NCI-H1436 treated with DMSO at 0.1 percent for 48 hours (cell line): ENCODE results near the gene ERMP1.
"Not testable (repeated sequence)": the region's sequence is repeated elsewhere in the genome, so short reads cannot be mapped to it uniquely, and the experiment has no call there.

Experiments
- DNase-seq: peaks from one replicate; lab custom pipeline; 2025; lab: John Stamatoyannopoulos, UW

ERMP1 gene

GRCh38 chr9:5818424-5819142, 14.3 kb downstream of the ERMP1 start:
- no peak for DNase-seq

DNA sequence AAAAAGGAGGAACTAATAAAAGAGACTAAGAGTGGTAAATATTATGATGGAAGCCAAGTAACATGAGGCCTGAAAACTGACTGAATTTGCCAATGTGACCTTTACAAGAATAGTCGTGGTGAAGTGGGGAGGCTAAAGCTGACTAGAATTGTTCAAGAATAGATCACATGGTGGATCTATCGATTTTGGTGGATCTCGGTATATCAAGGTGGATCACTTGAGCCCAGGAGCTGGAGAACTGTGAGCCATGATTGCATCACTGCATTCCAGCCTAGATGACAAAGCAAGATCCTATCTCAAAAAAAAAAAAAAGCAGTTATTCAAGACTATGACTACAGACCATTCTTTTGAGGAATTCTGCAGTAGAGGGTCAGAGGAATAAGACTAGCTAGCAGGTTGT, 15.1 kb downstream of the ERMP1 start:
- no peak for DNase-seq

- no peak for DNase-seq
Measured at GRCh38 chr9:5815461-5815860, 17.5 kb downstream of the ERMP1 start.

- DNase-seq = no peak
Measured at GRCh38 chr9:5813824-5814223, 19.1 kb downstream of the ERMP1 start.

DNA sequence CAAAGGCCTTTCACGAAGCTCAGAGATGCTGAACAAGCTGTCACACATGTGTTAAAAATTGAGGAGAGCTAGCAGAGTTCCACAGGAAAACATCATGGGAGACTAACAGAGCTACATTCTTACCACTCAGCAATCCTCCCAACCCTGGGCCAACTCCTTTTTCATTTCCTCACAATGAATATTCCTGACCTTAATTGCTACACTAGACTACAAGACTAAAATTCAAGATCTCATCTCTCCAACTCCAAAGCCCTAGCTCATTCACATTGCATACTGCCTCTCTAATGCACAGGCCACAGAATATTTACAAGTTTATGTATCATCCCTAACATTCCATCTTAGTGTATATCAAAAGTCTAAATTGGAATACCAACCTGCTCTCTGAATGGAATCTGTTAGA, 21.2 kb downstream of the ERMP1 start:
- no peak for DNase-seq

DNA sequence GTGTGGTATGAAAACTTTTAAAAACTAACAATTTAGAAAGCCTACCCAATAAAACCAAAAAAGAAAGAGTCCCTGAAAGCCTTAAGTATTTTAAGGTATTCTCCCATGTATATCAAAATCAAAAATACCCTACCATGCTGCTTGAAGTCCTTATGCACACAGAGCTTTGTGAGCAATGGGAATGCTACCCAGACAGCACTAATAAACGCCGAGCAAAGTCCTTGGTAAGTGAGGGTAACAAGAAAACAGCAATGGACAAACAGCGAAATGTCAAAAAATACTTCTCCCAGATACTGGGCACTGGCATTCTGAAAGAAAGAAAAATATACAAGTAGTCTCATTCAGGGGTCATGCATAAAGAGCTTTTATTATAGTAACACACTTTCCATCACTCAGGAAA, 27.4 kb downstream of the ERMP1 start:
- DNase-seq = no peak

- no peak for DNase-seq
Measured at GRCh38 chr9:5801739-5802113, 31.2 kb downstream of the ERMP1 start.

DNA sequence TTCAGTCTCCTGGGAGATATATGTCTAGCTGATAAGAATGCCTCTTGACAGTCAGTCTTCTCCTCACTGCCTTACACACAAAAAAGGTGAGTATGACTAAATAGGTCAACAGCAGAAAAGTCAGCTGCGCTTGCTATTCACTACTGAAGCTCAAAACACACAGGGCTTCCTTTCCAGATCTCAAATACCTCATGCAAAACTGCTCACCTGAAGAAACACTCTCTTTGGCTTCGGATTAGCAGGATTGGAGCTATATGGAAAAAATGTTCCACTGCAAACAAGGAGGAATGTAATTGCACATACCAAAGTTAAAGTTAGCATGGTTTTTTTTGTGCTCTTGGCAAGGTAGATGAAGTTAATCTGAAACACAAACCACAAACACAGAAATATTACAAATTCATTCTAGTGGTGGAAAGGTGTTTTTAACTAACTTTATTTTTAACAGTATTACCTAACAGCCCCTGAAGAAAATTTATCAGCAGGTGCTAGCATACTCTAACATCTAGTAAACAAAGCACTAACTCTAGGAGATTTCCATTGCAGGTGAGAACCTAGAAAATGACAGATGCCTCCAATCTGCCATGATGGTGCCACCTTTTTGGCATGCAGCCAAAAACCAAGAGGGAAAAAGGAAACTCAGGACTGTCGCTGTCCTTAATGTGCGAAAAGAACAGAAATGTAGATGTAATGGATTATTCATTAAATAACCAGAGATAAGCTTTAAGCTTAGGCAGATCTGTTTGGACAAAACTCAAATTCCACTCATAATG, 31.8 kb downstream of the ERMP1 start:
- DNase-seq = no peak

DNA sequence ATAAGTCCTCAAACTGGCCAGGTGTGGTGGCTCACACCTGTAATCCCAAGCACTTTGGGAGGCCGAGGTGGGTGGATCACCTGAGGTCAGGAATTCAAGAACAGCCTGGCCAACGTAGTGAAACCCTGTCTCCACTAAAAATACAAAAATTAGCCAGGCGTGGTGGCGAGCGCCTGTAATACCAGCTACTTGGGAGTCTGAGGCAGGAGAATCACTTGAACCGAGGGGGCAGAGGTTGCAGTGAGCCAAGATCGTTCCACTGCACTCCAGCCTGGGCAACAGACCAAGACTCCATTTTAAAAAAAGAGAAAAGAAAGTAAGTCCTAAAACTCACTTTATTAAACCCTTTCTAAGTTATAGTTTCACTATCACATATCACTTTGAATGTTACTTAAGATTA, 32.5 kb downstream of the ERMP1 start:
- DNase-seq = not testable (repeated sequence)

GRCh38 chr9:5799314-5799713, 33.6 kb downstream of the ERMP1 start:
- DNase-seq = no peak

DNA sequence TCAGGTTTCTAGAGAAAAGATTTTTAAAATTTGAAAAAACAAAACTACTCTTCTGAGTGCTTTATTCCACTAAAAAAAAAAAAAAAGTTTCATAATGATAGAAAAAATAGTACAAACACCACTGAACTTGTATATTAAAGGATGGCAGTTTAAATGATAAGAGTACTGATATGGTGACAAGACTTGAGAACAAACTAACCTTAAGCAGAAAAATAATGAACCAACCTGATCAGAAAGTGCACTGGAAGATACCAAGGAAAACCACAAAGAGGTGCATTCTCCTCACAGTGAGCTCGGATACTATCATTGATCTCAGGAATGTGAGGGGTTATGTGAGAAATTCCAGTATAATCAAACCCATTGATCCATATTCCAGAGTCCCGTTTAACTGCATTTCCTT, 34.3 kb downstream of the ERMP1 start:
- no peak for DNase-seq

GRCh38 chr9:5796298-5796697, 36.6 kb downstream of the ERMP1 start:
- no peak for DNase-seq

DNA sequence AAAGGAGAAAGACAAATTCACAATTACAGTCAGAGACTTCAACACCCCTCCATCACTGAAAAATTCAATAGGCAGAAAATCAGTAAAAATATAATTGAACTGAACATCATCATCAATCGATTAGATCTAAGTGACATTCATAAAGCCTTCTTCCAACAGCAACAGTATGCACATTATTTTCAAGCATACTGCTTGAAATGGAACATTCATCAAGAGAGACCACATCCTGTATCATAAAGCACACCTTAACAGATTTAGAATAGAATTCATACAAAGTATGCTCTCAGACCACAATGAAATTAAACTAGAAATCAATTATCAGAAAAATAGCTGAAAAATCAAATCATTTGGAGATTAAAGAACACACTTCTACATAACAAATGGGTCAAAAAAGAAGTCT, 39.1 kb downstream of the ERMP1 start:
- no peak for DNase-seq

DNA sequence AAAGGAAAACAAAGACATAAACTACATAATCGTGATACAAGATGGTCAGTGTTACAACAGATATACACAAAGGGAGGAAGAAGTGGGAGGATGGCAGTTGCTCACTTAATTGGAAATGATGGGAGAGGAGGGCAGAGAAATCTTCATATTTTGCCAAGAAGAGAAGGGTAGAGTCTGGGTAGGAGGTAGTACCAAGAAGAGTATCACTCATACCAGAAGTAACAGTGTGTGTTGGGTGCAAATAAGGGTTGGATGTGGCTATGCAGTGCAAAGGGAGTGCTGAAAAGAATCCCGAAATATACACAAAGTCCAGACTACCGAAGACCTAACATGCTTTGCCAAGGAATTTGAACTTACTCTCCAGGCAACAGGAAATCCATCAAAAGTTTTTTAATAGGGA, 41.0 kb downstream of the ERMP1 start:
- no peak for DNase-seq

GRCh38 chr9:5790923-5791322, 42.0 kb downstream of the ERMP1 start:
- DNase-seq = no peak

DNA sequence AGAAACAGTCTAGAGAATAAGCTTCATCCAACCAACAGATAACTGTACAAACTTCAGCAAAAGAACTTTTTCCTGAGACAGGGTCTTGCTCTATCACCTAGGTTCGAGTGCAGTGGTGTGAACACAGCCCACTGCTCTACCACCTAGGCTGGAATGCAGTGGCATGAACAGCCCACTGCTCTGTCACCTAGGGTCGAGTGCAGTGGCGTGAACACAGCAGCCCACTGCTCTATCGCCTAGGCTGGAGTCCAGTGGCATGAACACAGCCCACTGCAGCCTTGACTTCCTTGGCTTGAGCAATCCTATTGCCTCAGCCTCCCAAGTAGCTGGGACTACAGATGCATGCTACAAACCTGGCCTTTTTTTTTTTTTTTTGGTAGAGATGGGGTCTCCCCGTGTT, 43.4 kb downstream of the ERMP1 start:
- no peak for DNase-seq

DNA sequence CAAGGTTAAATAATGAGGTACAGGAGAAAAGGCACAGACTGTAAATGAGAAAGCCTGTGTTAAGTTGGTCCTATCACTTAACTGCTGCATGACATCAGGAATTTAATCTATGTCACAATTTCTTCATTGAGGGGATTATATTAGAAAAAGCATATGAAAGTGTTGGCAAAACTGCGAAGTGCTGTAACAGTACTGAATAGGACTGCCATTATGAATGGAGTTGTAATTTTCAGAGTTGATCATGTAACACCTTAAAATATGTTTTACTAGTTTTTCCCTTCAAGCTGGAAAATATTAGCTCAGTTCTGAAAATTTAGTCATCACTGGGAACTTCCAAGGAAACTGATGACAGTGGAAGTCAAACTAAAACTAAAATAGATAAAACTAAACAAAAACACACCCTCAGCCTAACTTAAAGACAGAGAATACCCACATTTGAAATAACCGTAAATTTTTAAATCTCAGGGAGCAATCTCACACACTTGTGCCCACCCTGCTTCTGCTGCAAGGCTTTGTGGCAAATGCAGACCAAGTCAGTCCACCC, 45.1 kb downstream of the ERMP1 start:
- DNase-seq = no peak

DNA sequence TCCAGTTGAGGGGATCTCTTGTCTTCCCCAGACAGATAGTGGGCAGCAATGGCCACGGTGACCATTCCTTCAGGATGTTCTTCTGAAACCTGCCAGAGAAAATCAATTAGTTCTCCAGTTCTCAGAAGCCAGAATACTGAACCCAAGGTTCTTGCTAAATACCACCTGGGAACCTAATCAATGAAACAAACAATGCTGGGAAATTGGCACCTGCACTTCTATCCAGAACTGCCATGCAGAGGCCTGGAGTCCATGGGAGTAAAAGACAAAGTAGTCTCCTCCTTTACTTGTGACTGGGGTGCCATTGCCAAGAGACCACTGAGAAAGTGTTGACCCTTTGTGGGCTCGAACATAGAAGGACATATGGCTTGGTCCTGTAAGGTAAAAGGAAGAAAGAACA, 45.7 kb downstream of the ERMP1 start:
- no peak for DNase-seq

DNA sequence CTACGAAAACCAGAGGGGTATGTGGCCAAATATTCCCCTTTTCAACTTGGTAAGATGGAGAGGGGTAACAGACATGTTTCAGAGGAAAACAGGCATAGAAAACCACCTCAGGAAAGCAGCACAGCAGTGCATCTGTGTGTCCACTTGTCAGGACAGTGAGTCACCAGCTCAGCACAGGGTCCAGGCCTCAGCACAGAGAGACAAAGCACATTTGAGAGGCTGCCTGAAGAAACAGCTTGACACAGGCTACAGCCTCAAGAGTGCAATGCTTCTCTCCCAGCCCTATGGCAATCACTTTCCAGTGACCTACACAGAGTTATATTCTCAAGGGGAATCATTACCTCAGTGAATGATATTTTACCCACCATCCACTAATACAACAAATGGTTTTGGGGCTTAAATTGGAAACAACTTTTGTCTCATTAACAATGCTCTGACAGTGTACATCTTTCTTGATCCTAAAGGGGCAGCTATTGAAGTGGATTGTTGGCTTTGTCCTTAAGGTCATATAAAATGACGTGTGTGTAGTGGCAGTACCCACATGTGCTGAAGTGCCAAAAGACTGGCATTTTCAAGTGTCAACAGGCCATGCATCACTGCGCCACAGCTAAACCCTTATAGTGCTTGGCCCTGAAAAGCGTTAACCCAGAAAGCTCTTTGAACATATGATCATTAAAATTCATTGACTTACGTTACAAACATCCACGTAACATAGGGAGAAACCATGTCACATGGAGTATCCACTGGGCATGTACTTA, 46.4 kb downstream of the ERMP1 start:
- DNase-seq = no peak

- no peak for DNase-seq
Measured at GRCh38 chr9:5784526-5785315, 48.2 kb downstream of the ERMP1 start.

DNA sequence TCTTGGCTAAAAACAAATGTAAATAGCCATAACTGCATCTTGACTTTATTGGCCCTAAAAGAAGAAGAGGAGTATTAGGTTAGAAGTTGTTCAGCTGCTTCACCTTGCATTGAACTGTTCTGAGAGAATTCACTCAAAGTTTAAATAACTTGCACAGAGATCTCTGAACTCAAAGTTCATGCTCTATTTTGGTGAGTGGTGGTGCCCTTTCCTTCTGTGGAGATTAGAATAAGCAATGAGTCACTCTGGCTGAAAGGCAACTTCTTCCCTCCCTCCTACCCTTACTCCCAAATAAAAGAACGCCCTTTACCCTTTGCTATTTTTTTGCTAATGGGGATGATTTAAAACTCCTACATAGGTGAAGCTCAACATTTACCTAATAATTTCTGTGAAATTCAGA, 48.9 kb downstream of the ERMP1 start:
- no peak for DNase-seq

DNA sequence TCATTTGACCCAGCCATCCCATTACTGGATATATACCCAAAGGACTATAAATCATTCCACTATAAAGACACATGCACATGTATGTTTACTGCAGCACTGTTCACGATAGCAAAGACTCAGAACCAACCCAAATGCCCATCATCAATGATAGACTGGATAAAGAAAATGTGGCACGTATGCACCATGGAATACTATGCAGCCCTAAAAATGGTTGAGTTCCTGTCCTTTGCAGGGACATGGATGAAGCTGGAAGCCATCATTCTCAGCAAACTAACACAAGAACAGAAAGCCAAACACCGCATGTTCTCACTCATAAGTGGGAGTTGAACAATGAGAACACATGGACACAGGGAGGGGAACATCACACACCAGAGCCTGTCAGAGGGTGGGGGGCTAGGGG, 49.5 kb downstream of the ERMP1 start:
- not testable (repeated sequence) for DNase-seq
